Fibroblast of the aortic adventitia (primary cell): Measurements from ENCODE around the gene CHRM1. TPM values are rescaled to one million over a fixed set of nuclear protein-coding genes. Genes with fewer than 3 reads are reported as not detected.

Experiments
- DNase-seq: peaks from one replicate; pipeline ENCODE4 v3.0.0-alpha.2; 2010; ENCODE audit warnings: low read depth
- H3K4me3 ChIP-seq: 2 replicates; pipeline ENCODE4 v1.5.1; 2011; ENCODE audit warnings: low read depth, mild to moderate bottlenecking, control low read depth, low read length, moderate library complexity
- total RNA-seq: library from RNA; depleted of rRNA; stranded (reverse); fragments of >200 nt; gene quantifications from 2 replicates; pipeline ENCODE4 v1.2.3, GENCODE V29; 2012; ENCODE audit warnings: low replicate concordance
- TF ChIP-seq, protein P1 (sequence below): IDR thresholded peaks from 2 replicates; pipeline ENCODE4 v1.5.1; 2011; ENCODE audit warnings: mild to moderate bottlenecking, low read length, control low read depth, inconsistent platforms; ENCODE audit not compliant: insufficient read depth

The CHRM1 gene
- total RNA-seq, 1 donor, result not detected

DNA sequence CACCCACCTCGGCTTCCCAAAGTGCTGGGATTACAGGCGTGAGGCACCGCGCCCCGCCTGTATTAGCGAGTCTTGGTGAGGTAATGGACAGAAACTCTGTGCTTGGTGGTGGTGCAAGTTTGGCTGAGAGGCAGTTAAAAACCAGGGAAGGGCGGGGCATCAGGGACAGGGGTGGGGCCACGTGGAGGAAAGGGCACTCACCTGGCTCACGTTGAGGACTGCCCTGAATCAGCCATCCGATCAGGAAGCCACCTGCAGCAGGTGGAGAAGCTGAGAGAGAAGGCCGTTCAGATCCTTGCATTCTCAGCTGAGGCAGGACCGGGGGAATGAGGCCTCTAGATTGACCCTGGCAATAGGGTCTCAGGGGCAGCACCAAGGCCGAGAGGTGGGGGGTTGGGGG, 12.1 kb upstream of the CHRM1 start:
- H3K4me3 ChIP-seq, result no peak overlapping the region
- TF ChIP-seq, protein P1, sequence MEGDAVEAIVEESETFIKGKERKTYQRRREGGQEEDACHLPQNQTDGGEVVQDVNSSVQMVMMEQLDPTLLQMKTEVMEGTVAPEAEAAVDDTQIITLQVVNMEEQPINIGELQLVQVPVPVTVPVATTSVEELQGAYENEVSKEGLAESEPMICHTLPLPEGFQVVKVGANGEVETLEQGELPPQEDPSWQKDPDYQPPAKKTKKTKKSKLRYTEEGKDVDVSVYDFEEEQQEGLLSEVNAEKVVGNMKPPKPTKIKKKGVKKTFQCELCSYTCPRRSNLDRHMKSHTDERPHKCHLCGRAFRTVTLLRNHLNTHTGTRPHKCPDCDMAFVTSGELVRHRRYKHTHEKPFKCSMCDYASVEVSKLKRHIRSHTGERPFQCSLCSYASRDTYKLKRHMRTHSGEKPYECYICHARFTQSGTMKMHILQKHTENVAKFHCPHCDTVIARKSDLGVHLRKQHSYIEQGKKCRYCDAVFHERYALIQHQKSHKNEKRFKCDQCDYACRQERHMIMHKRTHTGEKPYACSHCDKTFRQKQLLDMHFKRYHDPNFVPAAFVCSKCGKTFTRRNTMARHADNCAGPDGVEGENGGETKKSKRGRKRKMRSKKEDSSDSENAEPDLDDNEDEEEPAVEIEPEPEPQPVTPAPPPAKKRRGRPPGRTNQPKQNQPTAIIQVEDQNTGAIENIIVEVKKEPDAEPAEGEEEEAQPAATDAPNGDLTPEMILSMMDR, result no peak
- DNase-seq, result no peak

DNA sequence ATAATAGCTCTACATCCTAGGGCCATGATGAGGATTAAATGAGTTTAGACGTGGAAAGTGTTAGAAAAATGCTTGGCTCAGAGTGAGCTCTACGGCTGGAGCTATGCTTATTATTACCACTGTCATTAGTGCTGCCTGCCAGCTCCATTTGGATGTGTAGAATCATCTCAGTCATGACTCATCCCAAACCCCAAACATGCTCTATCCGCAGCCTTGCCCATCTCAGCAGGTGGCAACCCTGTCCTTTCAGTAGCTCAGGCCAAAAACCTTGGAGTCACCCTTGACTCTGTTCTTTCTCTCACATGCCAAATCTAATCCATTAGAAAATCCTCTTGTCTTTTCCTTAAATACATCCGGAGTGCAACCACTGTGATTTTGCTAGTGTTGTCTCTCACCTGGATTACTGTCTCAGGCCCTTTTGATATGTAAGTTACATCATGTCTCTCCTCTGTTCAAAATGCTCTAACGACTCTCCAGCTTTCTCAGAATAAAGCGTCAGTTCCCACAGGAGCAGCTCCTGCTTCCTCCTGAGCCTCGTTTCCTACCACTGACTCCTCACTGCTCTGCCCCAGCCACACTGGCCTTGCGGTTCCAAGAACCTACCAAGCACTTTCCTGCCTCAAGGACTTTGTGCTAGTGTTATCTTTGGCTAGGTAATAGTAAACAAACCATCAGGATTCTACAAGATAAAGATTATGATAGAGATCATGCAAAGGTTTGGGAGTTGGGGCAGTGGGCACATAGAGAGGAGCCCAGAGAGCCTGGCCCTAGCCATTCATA, 10.5 kb upstream of the CHRM1 start:
- H3K4me3 ChIP-seq, result no peak overlapping the region
- DNase-seq, result no peak
- TF ChIP-seq, protein P1, result no peak

DNA sequence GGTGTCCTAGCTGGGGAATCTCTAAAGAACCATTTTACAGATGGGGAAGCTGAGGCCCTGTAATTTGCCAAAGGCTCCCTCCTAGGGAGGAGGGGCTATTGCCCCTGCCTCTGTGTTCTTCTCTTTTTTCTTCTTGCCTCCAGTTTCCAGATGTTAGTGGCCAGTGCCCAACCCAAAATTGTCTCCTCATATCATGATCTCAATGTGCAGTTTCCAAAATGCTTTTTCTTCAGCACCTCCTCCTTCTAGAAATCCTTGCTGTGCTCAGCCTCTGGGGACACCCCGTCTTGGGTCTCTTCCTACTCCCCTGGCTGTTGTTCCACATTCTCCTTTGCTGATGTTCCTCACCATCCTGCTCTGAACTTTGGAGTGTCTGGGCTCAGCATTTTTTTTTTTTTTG, 9.5 kb upstream of the CHRM1 start:
- TF ChIP-seq, protein P1, result no peak
- H3K4me3 ChIP-seq, result no peak overlapping the region
- no peak for DNase-seq

DNA sequence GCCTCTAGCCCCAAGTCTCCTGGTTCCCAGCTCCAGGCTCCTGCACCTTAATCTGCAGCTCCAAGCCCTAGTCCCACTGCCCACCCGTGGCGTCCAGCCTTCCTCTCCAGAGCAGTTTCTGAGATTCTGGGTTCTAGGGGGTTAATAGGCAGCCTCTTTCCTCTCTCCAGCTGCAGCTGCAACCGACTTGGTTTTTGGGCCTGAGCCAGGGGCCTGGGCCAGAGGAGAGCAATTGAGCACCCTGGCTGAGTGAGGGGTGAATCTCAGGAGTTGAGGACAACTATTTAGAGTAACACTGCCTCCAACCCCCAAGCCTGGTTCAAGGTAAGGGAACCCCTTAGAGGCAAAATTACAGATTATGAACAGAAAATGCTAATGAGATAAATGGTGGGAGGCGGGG, 9.0 kb upstream of the CHRM1 start:
- DNase-seq, result no peak
- TF ChIP-seq, protein P1, result no peak
- H3K4me3 ChIP-seq, result no peak overlapping the region

DNA sequence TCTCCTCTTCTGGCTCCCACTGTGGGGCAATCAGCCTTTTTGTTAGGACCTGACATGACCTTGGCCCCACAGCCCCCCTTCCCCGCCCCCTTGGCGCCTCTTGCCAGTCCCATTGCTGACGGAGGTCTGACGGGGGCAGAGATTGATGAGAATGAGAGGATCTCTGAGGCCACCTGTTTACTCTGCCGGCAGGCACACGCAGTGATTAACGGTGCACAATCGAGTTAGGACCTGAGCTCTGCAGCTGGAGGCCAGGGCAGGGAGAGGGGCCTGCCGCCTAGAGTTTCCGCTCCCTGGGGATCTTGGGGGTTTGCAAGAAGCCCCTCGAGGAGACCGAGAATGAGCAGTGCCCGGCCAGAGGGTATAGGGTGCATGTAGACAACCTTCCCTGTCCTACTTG, 6.8 kb upstream of the CHRM1 start:
- H3K4me3 ChIP-seq, result no peak overlapping the region
- TF ChIP-seq, protein P1, result no peak
- no peak for DNase-seq

DNA sequence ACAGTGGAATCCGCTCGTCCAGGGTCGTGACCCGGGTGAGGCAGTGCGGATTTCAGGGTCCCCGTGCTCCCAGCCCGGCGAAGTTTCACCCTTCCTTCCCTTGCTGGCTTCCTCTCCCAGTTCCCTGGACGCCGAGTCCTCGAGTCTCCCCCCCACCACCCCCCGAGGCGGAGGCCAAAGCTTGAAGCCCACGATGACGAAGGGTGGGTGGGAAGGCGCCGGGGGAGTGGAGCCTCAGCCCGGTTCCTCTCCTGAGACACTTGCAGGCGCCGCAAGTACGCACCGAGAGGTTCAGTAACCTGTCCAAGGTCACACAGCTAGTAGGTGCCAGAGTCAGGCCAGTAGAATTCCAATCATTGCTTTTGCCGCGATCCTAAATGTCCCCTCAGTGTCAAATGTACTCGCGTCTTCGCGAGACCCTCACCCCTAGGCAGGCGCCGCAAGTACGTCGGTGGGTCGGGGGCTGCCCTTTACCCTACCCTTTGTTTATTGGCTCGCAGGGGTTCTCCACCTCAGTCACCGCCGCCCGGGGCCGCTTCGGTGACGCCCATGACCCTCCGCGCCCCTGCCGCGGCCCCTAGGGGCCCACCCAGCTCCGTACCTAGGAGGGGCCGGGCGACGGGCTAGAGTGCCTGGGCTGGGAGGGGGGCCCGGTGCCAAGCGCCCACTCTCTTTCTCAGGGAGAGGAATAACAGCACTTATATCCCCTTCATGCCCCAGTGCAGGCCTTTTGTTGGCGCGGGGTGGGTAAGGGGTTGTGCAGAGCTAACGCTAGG, 5.7 kb upstream of the CHRM1 start:
- TF ChIP-seq, protein P1, result no peak
- DNase-seq, result no peak
- no peak overlapping the region for H3K4me3 ChIP-seq
